ENCODE results near the gene RABGAP1L.

DNA sequence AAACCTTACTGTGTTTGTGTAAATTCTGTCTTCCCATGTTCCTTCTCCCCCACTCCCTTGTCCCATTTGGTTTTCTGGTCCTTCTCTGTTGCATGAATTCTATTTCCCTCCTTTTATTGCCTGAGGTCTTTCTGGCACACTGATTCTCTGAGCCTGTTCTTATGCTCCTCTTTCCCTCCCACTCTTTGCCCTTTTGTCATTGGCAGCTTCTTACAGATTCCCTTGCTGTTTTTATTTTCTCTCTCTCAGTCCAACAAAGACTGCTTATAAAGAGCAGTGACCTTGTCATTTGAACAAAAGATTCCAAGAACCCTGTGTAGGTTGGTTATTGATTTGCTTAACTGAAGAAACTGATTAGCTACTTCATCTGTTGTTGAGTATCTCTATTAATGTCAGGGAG lies 338.2 kb downstream of the RABGAP1L start:
- TF ChIP-seq, protein P1, sequence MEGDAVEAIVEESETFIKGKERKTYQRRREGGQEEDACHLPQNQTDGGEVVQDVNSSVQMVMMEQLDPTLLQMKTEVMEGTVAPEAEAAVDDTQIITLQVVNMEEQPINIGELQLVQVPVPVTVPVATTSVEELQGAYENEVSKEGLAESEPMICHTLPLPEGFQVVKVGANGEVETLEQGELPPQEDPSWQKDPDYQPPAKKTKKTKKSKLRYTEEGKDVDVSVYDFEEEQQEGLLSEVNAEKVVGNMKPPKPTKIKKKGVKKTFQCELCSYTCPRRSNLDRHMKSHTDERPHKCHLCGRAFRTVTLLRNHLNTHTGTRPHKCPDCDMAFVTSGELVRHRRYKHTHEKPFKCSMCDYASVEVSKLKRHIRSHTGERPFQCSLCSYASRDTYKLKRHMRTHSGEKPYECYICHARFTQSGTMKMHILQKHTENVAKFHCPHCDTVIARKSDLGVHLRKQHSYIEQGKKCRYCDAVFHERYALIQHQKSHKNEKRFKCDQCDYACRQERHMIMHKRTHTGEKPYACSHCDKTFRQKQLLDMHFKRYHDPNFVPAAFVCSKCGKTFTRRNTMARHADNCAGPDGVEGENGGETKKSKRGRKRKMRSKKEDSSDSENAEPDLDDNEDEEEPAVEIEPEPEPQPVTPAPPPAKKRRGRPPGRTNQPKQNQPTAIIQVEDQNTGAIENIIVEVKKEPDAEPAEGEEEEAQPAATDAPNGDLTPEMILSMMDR (tag by site-specific recombination; IDR thresholded peaks at IDR 0.05), result no peak
- TF ChIP-seq ZNF140 (tag by site-specific recombination; IDR thresholded peaks at IDR 0.05), result no peak

All from HEK293 (cell line).